ENCODE data around the gene HMGXB3.

Gene HMGXB3

DNA sequence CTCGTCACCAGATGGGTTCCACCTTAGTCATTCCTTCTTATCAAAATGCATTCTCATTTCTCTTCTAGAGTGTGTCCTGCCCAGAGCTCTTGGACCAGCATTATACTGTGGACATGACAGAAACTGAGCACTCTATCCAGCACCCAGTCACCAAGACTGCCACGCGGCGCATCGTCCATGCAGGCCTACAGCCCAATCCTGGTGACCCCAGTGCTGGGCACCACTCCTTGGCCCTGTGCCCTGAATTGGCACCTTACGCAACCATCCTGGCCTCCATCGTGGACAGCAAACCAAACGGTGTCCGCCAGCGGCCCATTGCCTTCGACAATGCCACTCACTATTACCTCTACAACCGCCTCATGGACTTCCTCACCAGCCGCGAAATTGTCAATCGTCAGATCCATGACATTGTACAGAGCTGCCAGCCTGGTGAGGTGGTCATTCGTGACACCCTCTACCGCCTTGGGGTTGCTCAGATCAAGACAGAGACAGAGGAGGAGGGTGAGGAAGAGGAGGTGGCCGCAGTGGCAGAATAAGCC is 51.2 kb downstream of the HMGXB3 start:
- H3K4me2 ChIP-seq = peak overlapping the region in 7 of 11 experiments; percentile 48 to 90 (median 83); a peak in 14 of 22 replicates
- H3K4me1 ChIP-seq = peaks cover 22 to 86% (median 66%) of the 10 kb centered on the region in 10 experiments
- H3K27me3 ChIP-seq = no peaks in the 10 kb centered on the region
- H3K9me3 ChIP-seq (replicated peaks in 1 of 11) = no peaks in the 10 kb centered on the region
- H3K36me3 ChIP-seq = peaks cover 98 to 100% (median 100%) of the 10 kb centered on the region in 11 experiments
- no peak for TF ChIP-seq Cebpa-rat (IDR thresholded peaks at IDR 0.05)
- H4K20me1 ChIP-seq = peaks cover 0 to 99% (median 29%) of the 10 kb centered on the region in 11 experiments; a peak in 14 of 22 replicates
- H3K9ac ChIP-seq = peak overlapping the region in 8 of 11 experiments; percentile 2 to 66 (median 60); a peak in 11 of 22 replicates
- H3K4me3 ChIP-seq = peak overlapping the region in 2 of 10 experiments; percentile 25 to 34; a peak in 3 of 20 replicates
- H3K27ac ChIP-seq = peak overlapping the region; percentile 48 to 82 (median 70); a peak in 19 of 22 replicates

DNA sequence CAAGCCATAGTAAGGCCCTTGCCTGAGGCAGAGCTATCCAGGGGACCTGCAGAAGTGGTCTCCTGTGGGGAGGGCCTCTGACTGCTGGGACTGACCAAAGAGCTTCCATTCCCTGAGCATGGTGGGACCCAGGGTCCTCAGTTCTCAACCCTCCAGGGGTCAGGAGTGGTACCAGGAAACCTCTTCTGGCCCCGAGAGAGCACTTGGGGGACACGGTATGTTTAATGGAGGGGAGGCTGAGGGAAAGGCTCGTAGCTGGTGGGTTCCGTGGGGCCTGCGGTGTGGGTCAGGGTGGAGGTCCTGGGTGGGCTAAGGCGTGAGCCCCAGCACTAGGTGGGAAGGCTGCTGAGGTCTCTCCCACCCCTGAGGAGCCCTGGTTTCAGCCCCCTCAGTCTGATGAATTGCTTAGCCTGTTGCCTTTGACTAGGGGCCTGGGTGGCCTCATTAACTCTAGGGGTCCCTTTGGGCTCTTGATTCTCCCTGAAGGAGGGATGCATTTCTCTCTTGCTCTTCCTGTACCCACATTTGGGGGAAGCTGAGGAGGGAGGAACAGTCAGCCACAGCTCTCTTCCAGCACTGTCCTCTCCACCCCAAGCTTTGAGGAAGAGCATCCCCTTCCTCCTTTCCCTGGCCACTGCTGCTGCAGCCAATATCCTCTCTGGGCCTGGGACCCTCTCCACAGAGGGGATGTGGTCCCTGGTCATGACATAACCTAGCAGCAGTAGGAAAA is 51.9 kb downstream of the HMGXB3 start:
- peak overlapping the region; percentile 48 to 82 (median 70); a peak in 21 of 22 replicates for H3K27ac ChIP-seq
- H3K27me3 ChIP-seq = no peaks in the 10 kb centered on the region
- peak overlapping the region in 9 of 11 experiments; percentile 12 to 90 (median 79); a peak in 18 of 22 replicates for H3K4me2 ChIP-seq
- peak overlapping the region; percentile 23 to 66 (median 52); a peak in 17 of 22 replicates for H3K9ac ChIP-seq
- H3K4me1 ChIP-seq = peaks cover 22 to 92% (median 70%) of the 10 kb centered on the region in 10 experiments
- TF ChIP-seq Cebpa-rat (IDR thresholded peaks at IDR 0.05) = no peak
- H3K36me3 ChIP-seq = peaks cover 98 to 100% (median 100%) of the 10 kb centered on the region in 11 experiments
- H3K9me3 ChIP-seq (replicated peaks in 1 of 11) = no peaks in the 10 kb centered on the region
- peaks cover 0 to 100% (median 24%) of the 10 kb centered on the region in 11 experiments; a peak in 14 of 22 replicates for H4K20me1 ChIP-seq
- peak overlapping the region in 3 of 10 experiments; percentile 25 to 34 (median 33); a peak in 4 of 20 replicates for H3K4me3 ChIP-seq

DNA sequence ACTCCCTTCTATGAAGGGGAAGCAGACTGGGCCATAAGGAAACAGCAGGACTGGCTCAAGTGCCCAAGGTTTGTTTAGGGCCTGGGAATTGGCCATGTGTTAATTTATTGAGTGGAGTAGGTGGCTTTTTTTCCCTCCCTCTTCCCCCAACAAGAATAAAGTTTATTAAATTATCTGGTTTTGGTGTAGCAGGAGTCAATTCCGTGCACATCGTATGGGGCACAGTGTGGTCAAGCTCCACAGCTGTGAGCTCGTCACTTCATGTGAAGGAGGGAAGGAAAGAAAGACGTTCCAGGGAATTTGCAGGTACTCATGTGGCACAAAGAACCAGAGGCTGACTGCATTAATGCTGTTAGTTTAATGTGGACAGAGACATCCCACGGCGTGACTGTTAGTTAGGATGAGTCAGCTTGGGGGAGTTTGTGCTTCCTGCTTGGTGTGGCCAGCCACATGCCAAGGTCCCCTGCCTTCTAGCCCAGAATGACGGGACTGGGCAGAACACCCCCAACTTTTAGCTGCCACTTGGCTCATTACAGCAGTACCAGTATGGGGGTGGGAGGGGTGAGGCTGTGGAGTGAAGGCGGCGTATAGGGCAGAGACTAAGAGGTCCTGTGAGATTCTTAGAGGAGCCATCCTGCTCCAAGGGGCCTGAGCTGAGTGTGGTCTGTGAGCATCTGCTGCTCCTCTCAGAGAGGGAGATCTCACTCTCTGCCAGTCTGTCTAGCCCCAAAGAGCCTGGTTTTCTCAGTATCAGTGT is 52.6 kb downstream of the HMGXB3 start:
- peak overlapping the region; percentile 48 to 82 (median 70) for H3K27ac ChIP-seq
- H4K20me1 ChIP-seq = peaks cover 0 to 99% (median 17%) of the 10 kb centered on the region in 11 experiments; a peak in 14 of 22 replicates
- no peak for TF ChIP-seq Cebpa-rat (IDR thresholded peaks at IDR 0.05)
- H3K27me3 ChIP-seq = no peaks in the 10 kb centered on the region
- peak overlapping the region; percentile 23 to 66 (median 52); a peak in 18 of 22 replicates for H3K9ac ChIP-seq
- peak overlapping the region in 10 of 11 experiments; percentile 12 to 90 (median 70); a peak in 19 of 22 replicates for H3K4me2 ChIP-seq
- H3K9me3 ChIP-seq (replicated peaks in 1 of 11) = no peaks in the 10 kb centered on the region
- H3K36me3 ChIP-seq = peaks cover 98 to 100% (median 100%) of the 10 kb centered on the region in 11 experiments
- peaks cover 25 to 96% (median 77%) of the 10 kb centered on the region in 10 experiments for H3K4me1 ChIP-seq
- peak overlapping the region in 3 of 10 experiments; percentile 25 to 34 (median 33); a peak in 3 of 20 replicates for H3K4me3 ChIP-seq

DNA sequence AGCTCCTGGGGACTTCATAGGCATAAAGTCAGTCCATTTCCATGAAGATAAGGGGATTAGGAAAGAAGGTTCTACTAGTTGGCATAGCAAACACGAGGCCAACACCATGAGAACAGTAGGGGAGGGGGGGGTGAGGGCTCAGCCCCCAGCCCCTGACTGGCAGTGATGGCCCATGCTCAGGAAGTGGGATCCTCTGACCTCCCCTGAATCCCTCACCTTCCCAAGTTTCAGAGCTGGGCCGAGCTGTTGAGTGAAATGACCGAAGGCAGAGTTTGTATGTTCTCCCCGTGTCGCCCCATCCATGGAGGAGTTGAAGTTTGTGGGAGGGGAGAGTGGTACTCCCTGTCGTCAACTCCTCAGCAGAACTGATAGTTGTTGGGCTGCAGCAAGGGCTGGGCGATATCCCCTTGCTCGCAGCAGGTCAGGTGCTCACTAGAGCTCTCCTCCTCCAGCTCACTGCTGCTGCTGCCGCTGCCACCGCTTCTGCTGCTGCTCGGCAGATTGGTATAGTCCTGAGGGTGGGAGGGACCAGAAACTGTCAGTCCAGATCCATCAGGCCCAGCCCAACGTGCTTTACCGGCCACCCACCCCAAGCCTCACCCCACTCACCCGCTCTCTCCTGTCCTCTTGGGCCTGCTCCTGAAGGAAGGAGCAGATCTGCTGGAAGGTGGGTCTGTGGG is 53.3 kb downstream of the HMGXB3 start:
- no peak for TF ChIP-seq Cebpa-rat (IDR thresholded peaks at IDR 0.05)
- peaks cover 32 to 100% (median 84%) of the 10 kb centered on the region in 10 experiments for H3K4me1 ChIP-seq
- H3K27me3 ChIP-seq = no peaks in the 10 kb centered on the region
- peak overlapping the region in 7 of 11 experiments; percentile 62 to 90 (median 83); a peak in 14 of 22 replicates for H3K4me2 ChIP-seq
- H3K9me3 ChIP-seq (replicated peaks in 1 of 11) = no peaks in the 10 kb centered on the region
- peak overlapping the region in 1 of 10 experiments; percentile 12; a peak in 1 of 20 replicates for H3K4me3 ChIP-seq
- peaks cover 95 to 99% (median 96%) of the 10 kb centered on the region in 11 experiments for H3K36me3 ChIP-seq
- H3K9ac ChIP-seq = peak overlapping the region in 10 of 11 experiments; percentile 23 to 66 (median 56); a peak in 13 of 22 replicates
- peak overlapping the region; percentile 45 to 82 (median 70) for H3K27ac ChIP-seq
- peaks cover 0 to 94% (median 17%) of the 10 kb centered on the region in 11 experiments; a peak in 13 of 22 replicates for H4K20me1 ChIP-seq

DNA sequence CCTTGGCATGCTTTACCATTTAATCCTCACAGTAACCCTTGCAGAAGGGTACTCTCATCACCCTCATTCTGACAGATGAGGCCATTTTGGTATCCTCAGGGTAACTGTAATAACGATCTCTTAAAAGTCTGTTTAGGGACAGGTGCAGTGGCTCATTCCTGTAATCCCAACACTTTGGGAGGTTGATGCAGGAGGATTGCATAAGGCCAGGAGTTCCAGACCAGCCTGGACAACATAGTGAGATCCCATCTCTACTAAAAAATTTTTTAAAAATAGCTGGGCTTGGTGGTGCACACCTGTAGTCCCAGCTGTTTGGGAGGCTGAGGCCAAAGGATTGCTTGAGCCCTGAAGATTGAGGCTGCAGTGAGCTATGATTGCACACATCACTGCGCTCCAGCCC is 54.0 kb downstream of the HMGXB3 start:
- Histone ChIP-seq H3K27ac (peak overlapping the region in 6 of 11 experiments; percentile 45 to 82 (median 74); a peak in 8 of 22 replicates), H3K4me1 (peaks cover 39 to 100% (median 90%) of the 10 kb centered on the region in 10 experiments), H3K36me3 (peaks cover 88 to 98% (median 94%) of the 10 kb centered on the region in 11 experiments), H3K27me3 (no peaks in the 10 kb centered on the region), H3K9ac (peak overlapping the region in 2 of 11 experiments; percentile 59 to 66; a peak in 2 of 22 replicates), H3K9me3 (replicated peaks in 1 of 11) (no peaks in the 10 kb centered on the region), H4K20me1 (peaks cover 0 to 87% (median 14%) of the 10 kb centered on the region in 11 experiments; a peak in 13 of 22 replicates), H3K4me2 (peak overlapping the region in 5 of 11 experiments; percentile 79 to 90 (median 84); a peak in 10 of 22 replicates), H3K4me3 (no peak overlapping the region)
- no peak for TF ChIP-seq Cebpa-rat (IDR thresholded peaks at IDR 0.05)

DNA sequence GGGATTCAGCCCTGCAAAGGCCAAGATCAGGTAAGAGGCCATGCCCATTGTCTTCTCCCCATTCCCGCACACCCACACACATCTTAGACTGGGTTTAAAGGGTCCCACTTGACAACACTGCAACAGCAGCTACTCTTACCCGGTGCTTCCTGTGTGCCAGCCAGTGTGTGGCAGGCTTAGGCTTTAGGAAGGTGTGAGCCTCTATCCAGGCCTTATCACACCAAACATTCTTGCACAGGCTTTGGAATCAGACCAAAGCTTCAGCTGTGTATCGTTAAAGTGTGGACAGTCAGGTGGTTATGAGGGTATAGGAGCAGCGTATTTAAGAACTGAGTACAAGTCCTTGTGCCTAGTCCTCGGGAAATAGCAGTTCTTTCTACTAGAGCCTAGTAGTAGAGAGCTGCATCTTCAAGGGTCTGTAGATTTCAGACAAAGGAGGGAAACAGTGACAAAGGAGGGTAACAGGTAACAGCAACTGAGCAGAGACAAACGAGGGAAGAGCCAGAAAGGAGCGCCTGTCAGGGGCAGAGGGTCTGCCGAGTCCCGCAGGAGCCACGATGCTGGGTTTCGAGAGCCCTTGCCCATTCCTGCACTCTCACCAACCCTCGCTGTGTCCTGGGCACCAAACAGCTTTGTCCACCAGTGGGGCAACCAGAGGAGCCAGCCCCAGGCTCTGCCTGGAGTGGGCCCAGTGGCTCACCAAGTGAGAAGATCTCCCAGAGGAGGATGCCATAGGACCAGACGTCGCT is 55.0 kb downstream of the HMGXB3 start:
- Histone ChIP-seq H3K4me1 (peaks cover 43 to 100% (median 92%) of the 10 kb centered on the region in 10 experiments), H3K27ac (peak overlapping the region in 9 of 11 experiments; percentile 18 to 93 (median 35); a peak in 14 of 22 replicates), H3K4me2 (peak overlapping the region in 4 of 11 experiments; percentile 0 to 83 (median 78); a peak in 6 of 22 replicates), H3K4me3 (no peak overlapping the region), H3K36me3 (peaks cover 87 to 98% (median 94%) of the 10 kb centered on the region in 11 experiments), H3K27me3 (no peaks in the 10 kb centered on the region), H3K9ac (peak overlapping the region in 4 of 11 experiments; percentile 20 to 66 (median 42); a peak in 6 of 22 replicates), H4K20me1 (peaks cover 0 to 81% (median 10%) of the 10 kb centered on the region in 11 experiments; a peak in 11 of 22 replicates), H3K9me3 (replicated peaks in 1 of 11) (no peaks in the 10 kb centered on the region)
- no peak for TF ChIP-seq Cebpa-rat (IDR thresholded peaks at IDR 0.05)

DNA sequence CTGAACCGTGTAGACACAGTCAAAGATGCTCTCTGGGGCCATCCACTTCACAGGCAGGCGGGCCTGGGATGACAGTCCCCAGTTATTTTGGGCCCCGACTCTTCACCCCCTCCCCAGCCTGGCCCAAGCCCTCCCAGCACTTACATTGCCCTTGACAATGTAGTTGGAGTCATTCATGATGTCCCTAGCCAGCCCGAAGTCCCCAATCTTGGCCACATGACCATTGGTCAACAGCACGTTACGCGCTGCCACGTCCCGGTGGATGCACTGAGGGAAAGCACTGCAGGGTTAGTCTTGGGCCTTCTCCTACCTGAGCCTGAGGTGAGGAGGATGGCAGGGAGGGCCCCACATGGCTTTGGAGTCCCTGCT is 55.5 kb downstream of the HMGXB3 start:
- TF ChIP-seq Cebpa-rat (IDR thresholded peaks at IDR 0.05) = no peak
- H3K4me1 ChIP-seq = peaks cover 40 to 100% (median 92%) of the 10 kb centered on the region in 10 experiments
- peak overlapping the region in 8 of 11 experiments; percentile 19 to 93 (median 35); a peak in 11 of 22 replicates for H3K27ac ChIP-seq
- H3K9me3 ChIP-seq (replicated peaks in 1 of 11) = no peaks in the 10 kb centered on the region
- H3K36me3 ChIP-seq = peaks cover 87 to 98% (median 94%) of the 10 kb centered on the region in 11 experiments
- peak overlapping the region in 4 of 11 experiments; percentile 20 to 66 (median 42); a peak in 6 of 22 replicates for H3K9ac ChIP-seq
- H4K20me1 ChIP-seq = peaks cover 0 to 75% (median 10%) of the 10 kb centered on the region in 11 experiments; a peak in 11 of 22 replicates
- no peaks in the 10 kb centered on the region for H3K27me3 ChIP-seq
- peak overlapping the region in 4 of 11 experiments; percentile 0 to 83 (median 78); a peak in 7 of 22 replicates for H3K4me2 ChIP-seq
- H3K4me3 ChIP-seq = no peak overlapping the region

All from BLaER1 treated with 17β-estradiol and CSF1 and Interleukin-3, amounts not matched to agents 10 nM and 100 nM (cell line).